Esophagus squamous epithelium (tissue), 5 donors: ENCODE measurements around the gene DUSP23. TPM values are rescaled to one million over a fixed set of nuclear protein-coding genes. Genes with fewer than 3 reads are reported as not detected.

Source experiments
- DNase-seq: peaks from one replicate; lab custom pipeline; 2025; lab: John Stamatoyannopoulos, UW
- H3K27ac ChIP-seq, 4 donors: fragments of 200-600 bp; sonication (generic); one replicate each; pipeline ENCODE4 v1.5.1; 2016 to 2019; ENCODE audit warnings: mild to moderate bottlenecking in 1 of 4
- H3K27me3 ChIP-seq, 4 donors: fragments of 200-600 bp; sonication (generic); 1 replicate in 3 of 4; 2 replicates in 1 of 4; pipeline versions ENCODE4 v1.5.1 to v1.6.0; 2017 to 2021; ENCODE audit warnings: antibody characterized with exemption in 1 of 4
- H3K36me3 ChIP-seq, 3 donors: fragments of 200-600 bp; sonication (generic); one replicate each; pipeline ENCODE4 v1.5.1; 2016 to 2019
- H3K4me1 ChIP-seq, 3 donors: fragments of 200-600 bp; sonication (generic); one replicate each; pipeline ENCODE4 v1.5.1; 2017 to 2019
- H3K4me3 ChIP-seq, 4 donors: fragments of 200-600 bp; sonication (generic); 1 replicate in 3 of 4; 2 replicates in 1 of 4; pipeline ENCODE4 v1.5.1; 2016 to 2019; ENCODE audit warnings: mild to moderate bottlenecking in 2 of 4, moderate library complexity in 1 of 4
- H3K9me3 ChIP-seq, 3 donors: fragments of 200-600 bp; sonication (generic); one replicate each; pipeline ENCODE4 v1.5.1; 2016 to 2019
- CTCF ChIP-seq, 6 experiments: fragments of 450-650 bp in 4 of 6; fragments of 200-600 bp in 2 of 6; sonication (generic) in 2 of 6; IDR thresholded peaks; one replicate each; pipeline ENCODE4 v1.5.1; 2016 to 2019; ENCODE audit warnings: antibody characterized with exemption in 6 of 6, mild to moderate bottlenecking in 4 of 6, moderate library complexity in 4 of 6
- POLR2A ChIP-seq, 4 donors: fragments of 450-650 bp; IDR thresholded peaks; one replicate each; pipeline ENCODE4 v1.6.1; 2017; ENCODE audit warnings: antibody characterized with exemption in 4 of 4, mild to moderate bottlenecking in 4 of 4, moderate library complexity in 3 of 4
- WGBS, 2 donors: methylation state at CpG; one replicate each; pipeline ENCODE4 v1.1.5; 2018; 5-methylcytosine and 5-hydroxymethylcytosine counted together
- intact Hi-C: fragments of 100-400 bp; cut with DNase I; formaldehyde crosslinking; loops from one replicate; pipeline ENCODE4 v1.15.0; 2022
- total RNA-seq, 4 donors: library from RNA; depleted of rRNA; stranded (reverse); fragments of >200 nt; gene quantifications; one replicate each; pipeline ENCODE4 v1.1.0, GENCODE V29; 2016
- donor health status: DM: yes; HTN: yes; CAD: no.

The DUSP23 gene
- total RNA-seq, 4 donors from 2014 or later, result 65.2 to 103 (median 91.3) TPM

GRCh38 chr1:159781992-159782391 lies 1.2 kb downstream of the DUSP23 start:
- H3K4me3 ChIP-seq, result peak overlapping the region in 3 of 4 donors; percentile 82 to 93 (median 89)
- peaks cover 13 to 62% (median 28%) of the 10 kb centered on the region in 3 donors for H3K4me1 ChIP-seq
- no peak for DNase-seq
- peaks cover 0 to 11% (median 0%) of the 10 kb centered on the region in 3 donors for H3K36me3 ChIP-seq
- no peaks in the 10 kb centered on the region for H3K27me3 ChIP-seq
- no peaks in the 10 kb centered on the region for H3K9me3 ChIP-seq
- 91 to 95% methylated on average over 6 to 12 of the region's 12 CpGs for WGBS, 2 donors
- no peak for TF ChIP-seq CTCF (IDR thresholded peaks at IDR 0.05)
- no peak for TF ChIP-seq POLR2A (IDR thresholded peaks at IDR 0.05)
- intact Hi-C loops, result loop anchor here (5.0 kb wide), 1 partner anchor 110 kb away; no protein-coding TSS in a partner anchor
- H3K27ac ChIP-seq, result peak overlapping the region; percentile 90 to 95 (median 91)

GRCh38 chr1:159783724-159784123 lies 3.0 kb downstream of the DUSP23 start:
- DNase-seq, result no peak
- peaks cover 13 to 66% (median 32%) of the 10 kb centered on the region in 3 donors for H3K4me1 ChIP-seq
- no peaks in the 10 kb centered on the region for H3K9me3 ChIP-seq
- H3K27me3 ChIP-seq, result no peaks in the 10 kb centered on the region
- no peak overlapping the region for H3K27ac ChIP-seq
- intact Hi-C loops, result loop anchor here (5.0 kb wide), 1 partner anchor 109 kb away; no protein-coding TSS in a partner anchor
- WGBS, 2 donors, result 100% methylated on average over 1 of the region's 1 CpG
- peaks cover 0 to 11% (median 0%) of the 10 kb centered on the region in 3 donors for H3K36me3 ChIP-seq
- no peak for TF ChIP-seq CTCF (IDR thresholded peaks at IDR 0.05)
- no peak for TF ChIP-seq POLR2A (IDR thresholded peaks at IDR 0.05)
- no peak overlapping the region for H3K4me3 ChIP-seq

- Histone ChIP-seq H3K4me1 (peaks cover 3 to 47% (median 22%) of the 10 kb centered on the region in 3 donors), H3K27ac (peak overlapping the region; percentile 23 to 54 (median 42)), H3K27me3 (peaks cover 0 to under 1% (median 0%) of the 10 kb centered on the region in 4 donors), H3K9me3 (no peaks in the 10 kb centered on the region), H3K4me3 (no peak overlapping the region), H3K36me3 (peaks cover 0 to 11% (median 0%) of the 10 kb centered on the region in 3 donors)
- WGBS, 2 donors, result 15 to 30% methylated on average over 3 of the region's 3 CpGs
- no peak for DNase-seq
- intact Hi-C loops, result no loop called here
- TF ChIP-seq POLR2A (IDR thresholded peaks at IDR 0.05), result no peak
- TF ChIP-seq CTCF (IDR thresholded peaks at IDR 0.05), result no peak
Measured at GRCh38 chr1:159786465-159786864, 5.7 kb downstream of the DUSP23 start.

GRCh38 chr1:159786966-159787365 lies 6.2 kb downstream of the DUSP23 start:
- intact Hi-C loops, result no loop called here
- H3K9me3 ChIP-seq, result no peaks in the 10 kb centered on the region
- no peak for TF ChIP-seq CTCF (IDR thresholded peaks at IDR 0.05)
- TF ChIP-seq POLR2A (IDR thresholded peaks at IDR 0.05), result no peak
- H3K27me3 ChIP-seq, result peaks cover 0 to 5% (median 0%) of the 10 kb centered on the region in 4 donors
- no peak overlapping the region for H3K4me3 ChIP-seq
- peaks cover 0 to 43% (median 20%) of the 10 kb centered on the region in 3 donors for H3K4me1 ChIP-seq
- H3K36me3 ChIP-seq, result peaks cover 0 to 11% (median 0%) of the 10 kb centered on the region in 3 donors
- no peak for DNase-seq
- WGBS, 2 donors, result 23 to 35% methylated on average over 3 of the region's 3 CpGs
- H3K27ac ChIP-seq, result peak overlapping the region; percentile 23 to 54 (median 42)

- Histone ChIP-seq H3K36me3 (no peaks in the 10 kb centered on the region), H3K9me3 (no peaks in the 10 kb centered on the region), H3K4me1 (peaks cover 0 to 30% (median 16%) of the 10 kb centered on the region in 3 donors), H3K27me3 (peaks cover 0 to 33% (median 0%) of the 10 kb centered on the region in 4 donors), H3K27ac (no peak overlapping the region), H3K4me3 (no peak overlapping the region)
- TF ChIP-seq CTCF (IDR thresholded peaks at IDR 0.05), result peak in 5 of 6 experiments; percentile 38 to 60 (median 48)
- no peak for TF ChIP-seq POLR2A (IDR thresholded peaks at IDR 0.05)
- 22 to 24% methylated on average over 2 of the region's 2 CpGs for WGBS, 2 donors
- intact Hi-C loops, result no loop called here
- no peak for DNase-seq
Measured at GRCh38 chr1:159790237-159790917, 9.6 kb downstream of the DUSP23 start.
